HG02884 (cell line): ENCODE measurements around the gene AKAP6.
"Not testable (repeated sequence)": the region's sequence is repeated elsewhere in the genome, so short reads cannot be mapped to it uniquely, and the experiment has no call there.

Source experiments
- ATAC-seq: cut with Tn5 transposase; IDR thresholded peaks from one replicate; pipeline ENCODE4 v1.9.1; 2021; ENCODE audit warnings: mild to moderate bottlenecking, moderate library complexity; ENCODE audit not compliant: unreplicated experiment

AKAP6 gene

GRCh38 chr14:32733015-32733414 is 403.9 kb downstream of the AKAP6 start:
- ATAC-seq, result no peak

- ATAC-seq, result no peak
These were observed 405.2 kb downstream of the AKAP6 start for GRCh38 chr14:32734261-32734660.

- ATAC-seq, result no peak
These were observed 408.5 kb downstream of the AKAP6 start for GRCh38 chr14:32737621-32738020.

- ATAC-seq, result no peak
These were observed 409.2 kb downstream of the AKAP6 start for GRCh38 chr14:32738206-32738871.

GRCh38 chr14:32744811-32745445 is 415.8 kb downstream of the AKAP6 start:
- ATAC-seq, result no peak

GRCh38 chr14:32754209-32754608 is 425.1 kb downstream of the AKAP6 start:
- no peak for ATAC-seq

- no peak for ATAC-seq
These were observed 427.1 kb downstream of the AKAP6 start for GRCh38 chr14:32756173-32756572.

GRCh38 chr14:32756775-32757174 is 427.7 kb downstream of the AKAP6 start:
- no peak for ATAC-seq

- ATAC-seq, result no peak
These were observed 428.5 kb downstream of the AKAP6 start for GRCh38 chr14:32757568-32757967.

GRCh38 chr14:32761381-32761968 is 432.4 kb downstream of the AKAP6 start:
- no peak for ATAC-seq

GRCh38 chr14:32762886-32763285 is 433.8 kb downstream of the AKAP6 start:
- no peak for ATAC-seq

- ATAC-seq, result no peak
These were observed 434.6 kb downstream of the AKAP6 start for GRCh38 chr14:32763673-32764072.

- no peak for ATAC-seq
These were observed 435.0 kb downstream of the AKAP6 start for GRCh38 chr14:32764131-32764530.

- no peak for ATAC-seq
These were observed 441.3 kb downstream of the AKAP6 start for GRCh38 chr14:32770422-32770821.

GRCh38 chr14:32774214-32774613 is 445.1 kb downstream of the AKAP6 start:
- ATAC-seq, result no peak

- no peak for ATAC-seq
These were observed 450.7 kb downstream of the AKAP6 start for GRCh38 chr14:32779840-32780239.

- ATAC-seq, result no peak
These were observed 455.3 kb downstream of the AKAP6 start for GRCh38 chr14:32784405-32784804.

GRCh38 chr14:32785585-32785984 is 456.5 kb downstream of the AKAP6 start:
- ATAC-seq, result no peak

GRCh38 chr14:32786886-32787285 is 457.8 kb downstream of the AKAP6 start:
- no peak for ATAC-seq

- ATAC-seq, result not testable (repeated sequence)
These were observed 463.9 kb downstream of the AKAP6 start for GRCh38 chr14:32793033-32793432.

- no peak for ATAC-seq
These were observed 471.2 kb downstream of the AKAP6 start for GRCh38 chr14:32800320-32800719.

GRCh38 chr14:32802295-32802694 is 473.2 kb downstream of the AKAP6 start:
- no peak for ATAC-seq
